Cardiac fibroblast (primary cell): Measurements from ENCODE around the gene PLCB4.

Experiments
- DNase-seq, 2 donors: peaks; one replicate each; pipeline versions ENCODE4 v3.0.0 to v3.0.0-alpha.2; 2010; ENCODE audit warnings: low read depth in 2 of 2
- H3K4me3 ChIP-seq, 2 donors: replicated peaks in 1 of 2; 1 replicate in 1 of 2; 2 replicates in 1 of 2; pipeline ENCODE4 v1.5.1; 2011; ENCODE audit warnings: low read depth in 2 of 2, low read length in 2 of 2, mild to moderate bottlenecking in 2 of 2, moderate library complexity in 1 of 2
- TF ChIP-seq, protein P1 (sequence below): IDR thresholded peaks from one replicate; pipeline ENCODE4 v1.5.1; 2011; ENCODE audit warnings: low read depth, mild to moderate bottlenecking, low read length, inconsistent platforms

PLCB4 gene

DNA sequence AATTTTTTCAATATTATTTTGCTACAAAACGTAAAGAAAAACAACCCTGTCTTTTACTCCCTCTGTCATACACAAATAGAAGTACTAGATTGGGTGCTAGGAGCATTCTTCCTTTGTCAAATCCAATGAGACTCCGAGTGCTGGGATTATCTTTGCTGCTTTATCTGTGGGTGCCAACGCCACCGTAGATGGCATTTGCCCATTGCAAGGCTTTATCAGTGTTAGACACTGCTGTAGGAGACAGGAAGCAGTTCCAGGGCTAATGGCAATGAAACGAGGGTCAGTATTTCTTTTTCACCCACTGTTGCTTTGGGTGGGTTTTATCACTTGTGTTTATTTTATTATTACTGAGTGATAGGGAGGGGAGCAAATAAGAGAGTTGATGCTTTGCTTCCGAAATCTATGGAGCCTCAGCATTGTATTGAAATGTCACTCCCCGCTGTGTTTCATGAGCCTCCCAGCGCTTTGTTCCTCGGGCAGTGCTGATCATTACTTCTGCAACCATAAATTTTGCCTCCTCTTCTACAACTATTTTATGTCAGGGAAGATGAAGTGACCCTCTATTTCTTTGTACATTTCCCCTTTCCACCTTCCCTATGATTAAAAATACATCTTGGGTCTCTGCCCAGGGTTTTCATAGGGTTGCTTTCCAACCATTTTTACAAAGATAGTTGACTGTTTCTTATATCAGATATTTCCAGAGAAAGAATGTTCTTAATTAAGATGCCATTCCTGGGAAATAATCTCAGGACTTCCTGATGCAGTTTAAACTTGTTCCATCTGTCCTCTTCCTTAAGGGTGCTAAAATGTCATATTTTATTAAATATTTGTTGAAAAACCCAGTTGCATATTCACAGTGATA, 358.8 kb downstream of the PLCB4 start:
- TF ChIP-seq, protein P1, sequence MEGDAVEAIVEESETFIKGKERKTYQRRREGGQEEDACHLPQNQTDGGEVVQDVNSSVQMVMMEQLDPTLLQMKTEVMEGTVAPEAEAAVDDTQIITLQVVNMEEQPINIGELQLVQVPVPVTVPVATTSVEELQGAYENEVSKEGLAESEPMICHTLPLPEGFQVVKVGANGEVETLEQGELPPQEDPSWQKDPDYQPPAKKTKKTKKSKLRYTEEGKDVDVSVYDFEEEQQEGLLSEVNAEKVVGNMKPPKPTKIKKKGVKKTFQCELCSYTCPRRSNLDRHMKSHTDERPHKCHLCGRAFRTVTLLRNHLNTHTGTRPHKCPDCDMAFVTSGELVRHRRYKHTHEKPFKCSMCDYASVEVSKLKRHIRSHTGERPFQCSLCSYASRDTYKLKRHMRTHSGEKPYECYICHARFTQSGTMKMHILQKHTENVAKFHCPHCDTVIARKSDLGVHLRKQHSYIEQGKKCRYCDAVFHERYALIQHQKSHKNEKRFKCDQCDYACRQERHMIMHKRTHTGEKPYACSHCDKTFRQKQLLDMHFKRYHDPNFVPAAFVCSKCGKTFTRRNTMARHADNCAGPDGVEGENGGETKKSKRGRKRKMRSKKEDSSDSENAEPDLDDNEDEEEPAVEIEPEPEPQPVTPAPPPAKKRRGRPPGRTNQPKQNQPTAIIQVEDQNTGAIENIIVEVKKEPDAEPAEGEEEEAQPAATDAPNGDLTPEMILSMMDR, result no peak
- DNase-seq, result no peak
- H3K4me3 ChIP-seq, result no peak overlapping the region

DNA sequence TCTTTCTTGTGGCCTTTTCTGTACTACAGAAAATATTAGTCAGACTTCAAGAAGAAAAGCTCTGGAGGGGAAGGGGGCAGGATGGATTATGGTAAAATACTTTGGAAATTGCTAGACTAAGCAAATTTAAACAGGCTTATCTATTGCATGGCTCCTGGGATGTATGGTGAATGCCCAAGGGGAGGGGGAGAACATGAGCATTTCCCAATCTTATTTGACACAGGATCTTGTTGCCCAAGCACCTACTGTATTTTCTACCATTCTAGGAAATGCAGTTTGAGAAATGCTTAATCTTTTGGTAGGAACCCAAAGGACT, 359.4 kb downstream of the PLCB4 start:
- DNase-seq, result no peak

DNA sequence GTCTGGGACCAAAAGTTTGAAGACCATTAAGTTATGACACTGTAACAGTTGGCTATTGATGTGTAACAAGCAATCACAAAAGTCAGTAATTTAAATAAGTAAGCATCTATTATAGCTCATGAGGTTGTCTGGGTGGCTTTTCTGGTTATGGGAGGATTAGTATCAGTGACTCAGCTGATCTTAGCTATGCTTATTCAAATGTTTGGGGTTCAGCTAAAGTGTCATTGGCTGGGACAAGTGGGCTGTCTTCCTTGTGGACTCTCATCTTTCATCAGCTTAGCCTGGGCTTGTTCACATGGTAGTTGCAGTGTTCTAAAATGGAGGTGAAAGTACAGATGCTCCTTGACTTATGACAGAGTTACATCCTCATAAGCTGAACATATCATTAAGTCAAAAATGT, 370.9 kb downstream of the PLCB4 start:
- H3K4me3 ChIP-seq, result no peak overlapping the region
- TF ChIP-seq, protein P1, result no peak
- no peak for DNase-seq

More for the DNA sequence above, 359.4 kb downstream of the PLCB4 start:
- TF ChIP-seq, protein P1, result no peak
- no peak overlapping the region for H3K4me3 ChIP-seq

DNA sequence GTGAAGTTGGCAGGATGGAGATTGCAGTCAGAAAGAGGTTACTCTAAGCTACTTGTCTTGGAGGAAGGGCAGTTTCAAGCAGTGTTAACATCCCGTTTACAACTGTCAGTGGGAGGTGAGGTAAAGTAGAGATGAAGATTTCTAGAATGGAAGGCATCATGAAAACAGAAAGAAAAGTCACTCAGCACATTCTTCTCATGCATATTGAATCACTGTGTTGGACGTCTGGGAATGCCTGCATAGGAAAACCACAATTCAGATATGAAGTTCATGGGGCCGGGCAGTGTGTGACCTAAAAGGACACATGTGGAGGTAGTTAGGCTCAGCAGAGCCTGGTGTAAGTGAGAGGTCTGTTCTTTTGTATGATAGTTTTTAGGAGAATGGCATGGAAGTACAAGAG, 372.0 kb downstream of the PLCB4 start:
- DNase-seq, result no peak
- H3K4me3 ChIP-seq, result no peak overlapping the region
- TF ChIP-seq, protein P1, result no peak

DNA sequence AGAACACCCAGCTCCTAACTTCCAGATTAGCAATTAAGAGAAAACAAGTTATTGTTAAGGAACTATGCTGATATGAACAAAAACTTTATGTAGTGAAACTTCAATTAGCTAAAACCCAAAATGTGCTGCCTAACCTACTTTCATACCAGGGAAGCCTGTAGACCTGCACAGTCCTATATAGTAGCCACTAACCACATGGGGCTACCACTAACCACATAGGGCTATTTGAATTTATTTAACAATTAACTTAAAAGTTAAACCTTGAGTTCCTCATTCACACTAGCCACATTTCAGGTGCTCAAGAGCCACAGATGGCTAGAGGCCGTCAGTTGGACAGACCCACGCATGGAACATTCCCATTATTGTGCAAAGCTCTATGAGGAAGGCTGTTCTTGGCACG, 373.1 kb downstream of the PLCB4 start:
- H3K4me3 ChIP-seq, result no peak overlapping the region
- DNase-seq, result no peak
- TF ChIP-seq, protein P1, result no peak

DNA sequence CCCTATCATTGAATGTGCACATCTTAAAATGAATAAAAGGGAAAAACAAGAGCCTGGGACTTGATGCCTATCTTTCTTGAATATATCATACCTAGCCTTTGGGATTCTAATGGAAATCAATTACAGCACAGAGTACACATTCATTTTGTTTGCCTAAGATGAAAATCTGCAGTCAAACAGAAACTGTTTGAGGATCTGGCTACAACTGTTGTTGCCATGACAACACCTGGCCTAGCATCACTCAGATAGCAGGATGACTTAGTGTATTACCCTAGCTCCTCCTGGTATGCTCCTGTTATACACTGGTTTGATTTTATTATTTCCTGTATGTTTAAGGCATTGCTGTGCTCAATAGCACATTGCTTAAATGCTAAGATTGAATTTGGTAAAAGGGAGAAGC, 374.0 kb downstream of the PLCB4 start:
- H3K4me3 ChIP-seq, result no peak overlapping the region
- peak in 1 of 2 donors; percentile 3 for DNase-seq
- TF ChIP-seq, protein P1, result no peak

DNA sequence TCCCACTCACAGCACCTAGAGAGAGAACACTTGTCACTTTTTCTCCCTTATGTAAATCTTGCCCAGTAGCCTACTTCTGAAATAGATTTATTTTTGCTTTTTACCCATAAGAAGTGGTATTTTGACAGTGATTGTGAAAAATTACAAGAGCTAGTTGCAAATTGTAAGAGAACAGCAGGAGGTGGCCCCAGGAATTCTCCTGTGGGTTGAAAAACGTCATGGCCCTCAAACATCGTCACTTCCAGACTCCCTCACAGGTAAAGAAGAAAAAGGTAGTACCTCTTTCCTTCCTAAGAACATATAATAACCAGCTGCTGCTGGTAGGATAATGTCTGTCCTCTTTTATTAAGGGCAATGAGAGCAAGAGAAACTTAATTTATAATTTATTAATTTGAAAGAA, 376.0 kb downstream of the PLCB4 start:
- no peak for DNase-seq
- H3K4me3 ChIP-seq, result no peak overlapping the region
- TF ChIP-seq, protein P1, result no peak
